ENCODE results near the gene ME3.
A peak's percentile ranks its signal among the peaks of the same experiment; 100 is the strongest.
"Not testable (repeated sequence)": the region's sequence is repeated elsewhere in the genome, so short reads cannot be mapped to it uniquely, and the experiment has no call there.

ME3 gene

DNA sequence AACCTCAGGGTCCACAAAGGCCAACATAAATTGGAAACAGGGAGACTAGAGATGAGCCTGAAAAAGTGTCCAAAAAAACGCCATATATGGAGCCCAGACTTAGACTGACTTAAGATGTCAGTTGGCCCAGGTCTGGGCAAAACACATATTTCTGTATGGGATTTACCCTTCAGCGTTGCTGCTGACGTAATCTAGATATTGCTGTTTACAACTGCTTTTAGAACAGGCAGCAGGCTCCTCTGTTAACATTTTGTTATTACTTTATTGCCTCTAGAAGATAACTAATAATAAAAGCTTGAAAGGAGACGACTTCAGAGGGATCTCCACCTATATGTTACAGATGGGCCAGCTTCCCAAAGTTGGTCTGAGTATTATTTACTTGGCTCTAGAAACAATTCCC, 8.7 kb downstream of the ME3 start:
- DNase-seq (ENCODE audit: low spot score): no peak

DNA sequence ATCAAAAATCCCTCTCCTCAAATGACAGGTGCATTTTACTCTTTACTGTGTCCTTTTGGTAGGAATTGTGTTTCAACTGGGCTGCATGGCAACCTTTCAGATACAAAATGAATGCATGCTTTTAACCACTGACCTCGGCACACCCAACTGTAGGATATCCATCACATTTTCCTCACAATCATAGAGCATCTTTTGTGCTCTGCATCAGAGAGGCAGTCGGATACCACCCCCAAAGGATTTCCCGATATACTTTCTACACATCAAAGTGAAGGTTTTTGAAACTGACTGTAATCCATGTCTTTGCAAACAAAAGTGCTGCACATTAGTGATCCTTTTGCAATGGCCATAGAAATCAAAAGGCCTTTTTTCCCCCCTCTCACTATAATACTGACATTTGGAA, 9.1 kb downstream of the ME3 start:
- DNase-seq (ENCODE audit: low spot score): no peak

GRCh38 chr11:86660736-86661135, 11.7 kb downstream of the ME3 start:
- no peak for DNase-seq (ENCODE audit: low spot score)

DNA sequence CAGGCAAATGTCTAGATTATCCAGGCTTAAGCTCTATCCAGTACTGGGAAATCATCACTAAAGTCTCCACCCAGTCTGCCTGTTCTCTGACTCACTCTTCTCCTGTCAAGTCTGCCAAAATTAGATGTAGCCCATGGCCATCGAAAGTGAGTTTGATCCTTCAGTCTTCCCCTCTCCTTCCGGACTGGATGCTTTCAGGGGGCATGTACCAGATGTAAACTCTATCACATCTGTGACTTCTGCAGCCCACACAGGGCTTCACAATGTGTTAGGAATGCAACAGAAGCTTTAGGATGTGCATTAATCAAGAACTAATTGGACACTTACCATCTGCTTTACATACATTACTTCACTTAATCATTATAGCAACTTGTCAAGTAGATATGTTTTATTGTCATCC, 12.3 kb downstream of the ME3 start:
- no peak for DNase-seq (ENCODE audit: low spot score)

- no peak for DNase-seq (ENCODE audit: low spot score)
Observed at GRCh38 chr11:86658534-86658933, 13.9 kb downstream of the ME3 start.

DNA sequence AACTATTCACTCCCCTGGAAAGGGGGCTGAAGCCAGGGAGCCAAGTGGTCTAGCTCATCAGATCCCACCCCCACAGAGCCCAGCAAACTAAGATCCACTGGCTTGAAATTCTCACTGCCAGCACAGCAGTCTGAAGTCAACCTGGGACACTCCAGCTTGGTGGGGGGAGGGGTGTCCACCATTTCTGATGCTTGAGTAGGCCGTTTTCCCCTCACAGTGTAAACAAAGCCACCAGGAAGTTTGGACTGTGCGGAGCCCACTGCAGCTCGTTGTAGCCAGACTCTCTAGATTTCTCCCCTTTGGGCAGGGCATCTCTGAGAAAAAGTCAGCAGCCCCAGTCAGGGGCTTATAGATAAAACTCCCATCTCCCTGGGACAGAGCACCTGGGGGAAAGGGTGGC, 27.2 kb downstream of the ME3 start:
- DNase-seq (ENCODE audit: low spot score): not testable (repeated sequence)

DNA sequence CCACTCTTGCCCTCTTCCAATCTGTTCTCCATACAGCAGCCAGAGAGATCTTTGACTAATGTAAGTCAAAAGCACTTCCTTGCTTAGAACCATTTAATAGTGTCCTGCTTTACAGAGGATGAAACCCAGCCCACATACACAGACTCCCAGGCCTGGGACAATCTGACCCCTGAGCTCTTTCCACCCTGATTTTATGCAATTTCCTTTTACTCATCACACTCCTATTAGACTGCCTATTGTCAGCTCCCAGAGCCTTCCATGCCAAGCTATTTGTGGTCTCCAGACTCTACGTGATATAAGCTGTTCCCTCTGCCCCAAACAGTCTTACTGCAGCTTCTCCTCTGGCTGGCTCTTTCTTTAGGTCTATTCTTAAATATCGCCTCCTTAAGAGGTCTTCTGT, 28.1 kb downstream of the ME3 start:
- DNase-seq (ENCODE audit: low spot score): no peak

GRCh38 chr11:86641537-86642261, 30.7 kb downstream of the ME3 start:
- no peak for DNase-seq (ENCODE audit: low spot score)

GRCh38 chr11:86639137-86639536, 33.3 kb downstream of the ME3 start:
- DNase-seq (ENCODE audit: low spot score): no peak

DNA sequence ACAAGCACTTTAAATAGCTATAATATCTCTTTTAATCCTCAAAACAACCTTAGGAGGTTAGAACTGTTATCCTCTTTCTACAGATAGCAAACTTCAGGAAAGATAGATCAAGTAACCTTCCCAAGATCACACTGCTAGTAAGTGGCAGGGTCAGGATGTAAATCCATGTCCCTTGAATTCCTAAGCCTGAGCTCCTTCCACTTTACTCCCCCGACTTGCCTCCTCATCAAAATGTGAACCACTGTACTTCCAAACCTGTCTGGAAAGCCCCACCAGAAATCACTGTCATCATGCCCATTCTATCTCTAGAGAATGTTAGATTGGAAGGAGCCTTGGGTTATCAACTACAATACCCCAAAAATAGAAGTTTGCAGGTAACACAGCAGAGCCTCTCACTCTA, 33.7 kb downstream of the ME3 start:
- no peak for DNase-seq (ENCODE audit: low spot score)

DNA sequence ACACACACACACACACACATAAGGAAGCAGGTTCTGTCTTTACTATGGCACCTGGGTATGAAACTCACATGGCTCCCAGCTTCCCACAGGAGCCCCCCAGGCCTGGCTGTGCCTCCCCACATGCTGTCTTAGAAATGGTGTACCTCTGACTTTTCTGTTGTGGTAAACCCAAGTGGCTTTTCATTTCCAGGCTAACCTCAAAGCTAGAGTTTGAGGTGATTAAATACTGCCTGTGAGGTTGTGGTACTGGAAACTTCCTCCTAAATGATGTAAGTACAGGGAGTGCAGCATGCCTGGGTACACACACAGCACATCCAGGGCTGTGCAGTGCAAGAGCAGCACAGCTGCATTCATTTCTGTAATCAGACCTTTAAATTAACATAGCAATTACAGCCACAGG, 34.4 kb downstream of the ME3 start:
- peak; percentile 71 for DNase-seq (ENCODE audit: low spot score)

DNA sequence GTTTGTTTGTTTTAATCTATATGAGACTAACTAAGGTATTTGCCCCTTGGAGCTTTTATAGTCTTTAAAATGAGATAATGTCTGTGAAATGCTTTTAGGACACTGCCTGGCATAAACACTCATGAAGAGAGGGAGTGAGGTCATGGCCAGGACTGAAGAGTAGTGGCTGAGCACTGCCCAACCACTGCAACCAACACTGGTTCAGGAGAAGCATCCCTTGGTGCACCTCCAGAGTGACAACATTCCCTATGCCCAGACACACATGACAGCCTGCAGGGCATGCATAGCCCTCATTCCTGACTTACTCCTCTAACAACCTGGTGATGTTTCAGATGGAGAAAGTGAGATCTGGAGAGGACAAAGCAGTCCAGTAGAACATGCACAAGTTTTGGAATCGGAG, 36.1 kb downstream of the ME3 start:
- DNase-seq (ENCODE audit: low spot score): no peak

DNA sequence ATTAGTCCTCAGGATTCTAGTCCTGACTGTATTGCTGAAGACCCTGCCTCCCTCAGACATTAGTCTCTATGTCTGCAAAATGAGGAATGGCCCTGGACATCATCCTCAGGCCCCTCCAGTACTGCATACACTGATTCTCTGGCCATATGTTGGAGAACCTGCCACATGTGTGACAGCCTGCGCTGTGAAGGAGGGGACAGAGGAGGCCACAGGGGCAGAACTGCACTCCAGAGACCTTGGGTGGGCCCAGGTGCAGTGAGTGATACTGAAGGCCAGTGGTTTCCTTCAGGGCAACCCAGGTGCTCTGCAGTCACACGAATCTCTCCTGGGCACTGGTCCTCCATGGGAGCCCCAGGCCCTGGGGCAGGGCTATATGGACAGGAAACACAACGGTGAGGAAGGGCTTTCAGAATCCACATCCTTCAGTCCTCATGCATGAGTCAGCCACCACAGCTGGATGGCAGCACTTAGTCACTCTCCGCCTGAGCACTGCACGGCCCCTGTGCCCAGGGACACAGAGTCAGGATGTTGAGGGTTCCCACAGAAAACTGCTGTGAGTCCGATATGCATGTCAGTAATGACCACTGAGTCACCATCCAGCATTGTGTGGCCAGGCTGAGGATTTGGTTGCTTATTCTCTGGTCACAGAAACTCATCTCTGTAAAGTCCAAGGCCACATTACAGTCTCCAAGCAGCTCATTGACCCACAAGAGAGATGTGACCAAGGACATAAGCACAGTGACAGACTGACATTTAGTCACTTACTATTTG, 39.7 kb downstream of the ME3 start:
- DNase-seq (ENCODE audit: low spot score): peak; percentile 76

- no peak for DNase-seq (ENCODE audit: low spot score)
Observed at GRCh38 chr11:86630229-86630981, 42.0 kb downstream of the ME3 start.

GRCh38 chr11:86629045-86629706, 43.2 kb downstream of the ME3 start:
- no peak for DNase-seq (ENCODE audit: low spot score)

DNA sequence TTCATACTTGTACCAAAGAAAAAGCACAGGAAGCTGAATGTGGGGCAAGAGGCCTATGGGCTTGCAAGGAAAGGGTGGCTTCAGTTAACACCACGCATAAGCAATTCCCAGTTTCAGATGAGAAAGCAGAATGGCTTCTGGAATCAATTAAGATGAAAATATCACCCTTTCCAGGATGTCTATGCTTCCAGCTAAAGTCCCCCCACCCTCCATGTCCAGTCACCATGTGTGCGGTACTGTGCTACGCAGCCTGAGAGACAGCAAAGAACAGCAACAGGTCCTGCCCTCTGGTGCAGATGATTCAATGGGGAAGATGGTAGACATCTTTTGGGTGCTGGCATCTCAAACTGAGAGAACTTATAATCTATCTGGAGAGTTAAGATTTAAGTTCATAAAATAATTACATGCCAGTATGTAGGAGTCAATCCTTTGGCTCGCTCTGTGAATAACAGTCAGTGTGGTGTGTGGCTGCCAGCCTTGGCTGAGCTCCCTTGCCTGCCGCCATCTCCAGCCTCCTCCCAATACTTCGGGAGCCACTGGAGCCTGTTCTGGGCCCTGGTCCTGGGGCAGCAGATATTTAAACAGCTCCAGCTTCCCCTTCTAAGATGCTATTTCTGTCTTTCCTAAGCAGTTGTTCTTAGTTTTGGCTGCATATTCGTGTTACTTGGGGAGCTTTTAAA, 44.5 kb downstream of the ME3 start:
- DNase-seq (ENCODE audit: low spot score): no peak

- DNase-seq (ENCODE audit: low spot score): no peak
Observed at GRCh38 chr11:86625981-86626380, 46.4 kb downstream of the ME3 start.

DNA sequence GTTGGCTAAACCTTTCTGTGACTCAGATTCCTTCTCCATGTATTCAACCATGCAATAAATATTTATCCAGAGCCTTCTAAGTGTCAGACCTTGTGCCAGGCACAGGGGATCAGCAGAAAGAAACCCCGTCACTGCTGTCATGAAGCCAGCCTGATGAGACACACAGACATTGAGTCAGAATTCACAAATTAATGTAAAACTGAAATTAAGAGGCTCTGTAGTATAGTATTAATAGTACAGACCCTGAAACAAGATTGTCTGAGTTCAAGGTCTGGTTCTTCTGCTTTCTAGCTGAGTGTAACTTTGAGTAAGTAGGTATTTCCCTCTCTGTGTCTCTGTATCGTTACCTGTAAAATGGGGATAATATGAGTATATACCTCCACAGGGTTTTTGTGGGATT, 46.9 kb downstream of the ME3 start:
- DNase-seq (ENCODE audit: low spot score): no peak

DNA sequence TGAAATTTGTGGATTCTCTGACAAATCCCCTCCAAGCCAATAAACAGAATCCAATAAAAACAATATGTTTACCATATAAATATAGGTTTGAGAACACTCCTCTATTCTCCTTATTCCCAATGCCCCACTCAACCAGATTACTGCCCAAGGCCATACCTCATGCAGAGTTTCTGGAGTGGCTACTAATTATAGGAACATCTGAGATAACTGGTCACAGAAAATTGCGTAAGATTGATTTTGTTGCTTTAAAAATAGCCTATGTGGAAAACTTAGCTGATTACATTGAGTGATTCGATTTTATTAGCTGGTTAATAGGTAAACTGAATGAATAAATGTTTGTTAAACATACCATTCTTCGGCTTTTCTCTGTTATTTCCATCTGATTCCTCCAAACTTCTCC, 48.0 kb downstream of the ME3 start:
- DNase-seq (ENCODE audit: low spot score): no peak

- no peak for DNase-seq (ENCODE audit: low spot score)
Observed at GRCh38 chr11:86623736-86624135, 48.7 kb downstream of the ME3 start.

DNA sequence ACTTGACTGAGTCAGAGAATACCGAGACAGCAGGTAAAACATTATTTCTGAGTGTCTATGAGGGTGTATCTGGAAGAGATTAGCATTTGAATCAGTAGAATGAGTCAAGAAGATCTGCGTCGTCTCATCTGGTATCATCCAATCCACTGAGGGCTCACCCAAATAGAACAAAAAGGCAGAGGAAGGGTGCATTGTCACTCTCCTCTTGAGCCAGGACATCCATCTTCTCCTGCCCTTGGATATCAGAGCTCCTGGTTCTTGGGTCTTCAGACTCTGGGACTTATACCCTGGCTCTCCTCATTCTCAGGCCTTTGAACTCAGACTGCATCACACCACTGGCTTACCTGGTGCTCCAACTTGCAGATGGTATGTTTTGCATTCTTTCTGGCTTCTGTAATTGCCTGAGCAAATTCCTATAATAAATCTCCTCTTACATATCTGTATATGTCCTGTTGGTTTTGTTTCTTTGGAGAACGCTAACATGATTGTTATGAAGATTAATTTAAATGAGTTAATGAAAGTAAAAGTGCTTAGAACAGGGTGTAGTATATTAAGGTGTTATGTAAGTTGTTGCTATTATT, 49.3 kb downstream of the ME3 start:
- DNase-seq (ENCODE audit: low spot score): no peak

GRCh38 chr11:86621854-86622253, 50.6 kb downstream of the ME3 start:
- no peak for DNase-seq (ENCODE audit: low spot score)
